ENCODE data around the gene MYO5C. TPM values are rescaled to one million over a fixed set of nuclear protein-coding genes. Genes with fewer than 3 reads are reported as not detected.
A peak's percentile ranks its signal among the peaks of the same experiment; 100 is the strongest.

The MYO5C gene
- total RNA-seq, 1 donor from 2014 or later, result 24.1 TPM

GRCh38 chr15:52290329-52290728 lies 5.3 kb downstream of the MYO5C start:
- Histone ChIP-seq H2AFZ (replicated peaks) (no peak overlapping the region), H3K4me1 (peaks cover 31% of the 10 kb centered on the region), H3K79me2 (ENCODE audit: low read depth) (peaks cover 31% of the 10 kb centered on the region), H3K9ac (no peak overlapping the region), H3F3A (ENCODE audit: low read depth) (no peaks in the 10 kb centered on the region), H3K27ac (no peak overlapping the region), H4K20me1 (ENCODE audit: low read depth) (no peaks in the 10 kb centered on the region), H3K4me3 (no peak overlapping the region), H3K9me3 (ENCODE audit: low read depth) (no peaks in the 10 kb centered on the region), H3K27me3 (peaks cover 6% of the 10 kb centered on the region), H3K36me3 (no peaks in the 10 kb centered on the region), H3K4me2 (no peak overlapping the region)
- Mint-ChIP-seq H3K9me3 (peaks cover 11% of the 10 kb centered on the region), H3K36me3 (peaks cover 13% of the 10 kb centered on the region), H3K27me3 (ENCODE audit: insufficient read depth, low read depth) (no peaks in the 10 kb centered on the region), H3K4me1 (peaks cover 28% of the 10 kb centered on the region), H3K27ac (no peak overlapping the region), H3K4me3 (no peak overlapping the region)
- TF ChIP-seq EZH2phosphoT487 (IDR thresholded peaks at IDR 0.05), result no peak
- no peak for DNase-seq (ENCODE audit: low spot score)

GRCh38 chr15:52289629-52290081 lies 5.9 kb downstream of the MYO5C start:
- Histone ChIP-seq H3K27me3 (peaks cover under 1% of the 10 kb centered on the region), H3K9me3 (ENCODE audit: low read depth) (no peaks in the 10 kb centered on the region), H3K27ac (no peak overlapping the region), H2AFZ (replicated peaks) (no peak overlapping the region), H3K36me3 (no peaks in the 10 kb centered on the region), H3K79me2 (ENCODE audit: low read depth) (peaks cover 25% of the 10 kb centered on the region), H3K9ac (no peak overlapping the region), H3K4me2 (peak overlapping the region; percentile 19), H3F3A (ENCODE audit: low read depth) (no peaks in the 10 kb centered on the region), H4K20me1 (ENCODE audit: low read depth) (no peaks in the 10 kb centered on the region), H3K4me1 (peaks cover 26% of the 10 kb centered on the region), H3K4me3 (no peak overlapping the region)
- peak overlapping the region; percentile 83 for H3K27ac Mint-ChIP-seq
- peak overlapping the region; percentile 47 for H3K4me3 Mint-ChIP-seq
- peaks cover 28% of the 10 kb centered on the region for H3K4me1 Mint-ChIP-seq
- H3K27me3 Mint-ChIP-seq (ENCODE audit: insufficient read depth, low read depth), result no peaks in the 10 kb centered on the region
- DNase-seq (ENCODE audit: low spot score), result peak; percentile 73
- H3K36me3 Mint-ChIP-seq, result peaks cover 13% of the 10 kb centered on the region
- no peak for TF ChIP-seq EZH2 (IDR thresholded peaks at IDR 0.05)
- TF ChIP-seq CTCF (IDR thresholded peaks at IDR 0.05), result no peak
- no peak for TF ChIP-seq EZH2phosphoT487 (IDR thresholded peaks at IDR 0.05)
- peaks cover 11% of the 10 kb centered on the region for H3K9me3 Mint-ChIP-seq

- Histone ChIP-seq H4K20me1 (ENCODE audit: low read depth) (no peaks in the 10 kb centered on the region), H3K4me2 (peak overlapping the region; percentile 19), H3K4me3 (no peak overlapping the region), H3K27me3 (no peaks in the 10 kb centered on the region), H3K9ac (no peak overlapping the region), H3K4me1 (peaks cover 23% of the 10 kb centered on the region), H2AFZ (replicated peaks) (no peak overlapping the region), H3F3A (ENCODE audit: low read depth) (no peaks in the 10 kb centered on the region), H3K27ac (no peak overlapping the region), H3K79me2 (ENCODE audit: low read depth) (peaks cover 21% of the 10 kb centered on the region), H3K36me3 (no peaks in the 10 kb centered on the region), H3K9me3 (ENCODE audit: low read depth) (no peaks in the 10 kb centered on the region)
- no peak for DNase-seq (ENCODE audit: low spot score)
- Mint-ChIP-seq H3K36me3 (peaks cover 16% of the 10 kb centered on the region), H3K9me3 (peaks cover 15% of the 10 kb centered on the region), H3K27me3 (ENCODE audit: insufficient read depth, low read depth) (no peaks in the 10 kb centered on the region), H3K4me1 (peaks cover 23% of the 10 kb centered on the region), H3K4me3 (no peak overlapping the region), H3K27ac (peak overlapping the region; percentile 83)
- TF ChIP-seq EZH2 (IDR thresholded peaks at IDR 0.05), result no peak
Measured at GRCh38 chr15:52288986-52289385, 6.6 kb downstream of the MYO5C start.

- no peak for DNase-seq (ENCODE audit: low spot score)
- H3K9me3 Mint-ChIP-seq, result peaks cover 16% of the 10 kb centered on the region
- peaks cover 16% of the 10 kb centered on the region for H3K36me3 Mint-ChIP-seq
- no peak overlapping the region for H3K4me3 Mint-ChIP-seq
- TF ChIP-seq CTCF (IDR thresholded peaks at IDR 0.05) (no peak), EZH2 (IDR thresholded peaks at IDR 0.05) (no peak), EZH2phosphoT487 (IDR thresholded peaks at IDR 0.05) (no peak)
- Histone ChIP-seq H3K4me2 (no peak overlapping the region), H3K36me3 (no peaks in the 10 kb centered on the region), H3K79me2 (ENCODE audit: low read depth) (peaks cover 21% of the 10 kb centered on the region), H3K27ac (no peak overlapping the region), H3K27me3 (no peaks in the 10 kb centered on the region), H3F3A (ENCODE audit: low read depth) (no peaks in the 10 kb centered on the region), H3K9ac (no peak overlapping the region), H2AFZ (replicated peaks) (no peak overlapping the region), H3K4me1 (peaks cover 23% of the 10 kb centered on the region), H3K4me3 (no peak overlapping the region), H4K20me1 (ENCODE audit: low read depth) (no peaks in the 10 kb centered on the region), H3K9me3 (ENCODE audit: low read depth) (no peaks in the 10 kb centered on the region)
- no peaks in the 10 kb centered on the region for H3K27me3 Mint-ChIP-seq (ENCODE audit: insufficient read depth, low read depth)
- no peak overlapping the region for H3K27ac Mint-ChIP-seq
- peaks cover 22% of the 10 kb centered on the region for H3K4me1 Mint-ChIP-seq
Measured at GRCh38 chr15:52288051-52288942, 7.3 kb downstream of the MYO5C start.

Data from neural progenitor cell (in vitro differentiated cells).